ENCODE results near the gene HACL1. TPM values are rescaled to one million over a fixed set of nuclear protein-coding genes. Genes with fewer than 3 reads are reported as not detected.

Gene HACL1
- total and polyA plus RNA-seq, 4 donors, result 15.6 to 29.4 (median 20.3) TPM

DNA sequence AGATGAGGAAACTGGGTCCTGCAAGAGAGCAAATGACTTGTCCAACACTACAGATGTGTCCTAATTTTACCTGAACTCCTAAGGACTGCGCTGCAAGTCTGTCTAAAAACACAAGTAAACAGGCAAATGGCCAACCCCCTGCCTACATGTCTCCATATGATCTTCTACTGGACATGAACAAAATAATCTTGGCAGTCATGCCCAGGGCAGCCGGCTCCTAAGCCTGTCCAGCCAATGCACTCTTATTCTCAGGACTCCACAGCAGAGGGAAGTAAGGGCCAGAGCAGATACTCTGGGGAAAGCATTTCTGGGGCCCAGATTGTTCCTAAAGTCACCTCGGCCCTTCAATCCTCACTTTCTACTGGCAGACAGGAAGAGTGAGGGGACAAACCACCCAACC lies 90.2 kb downstream of the HACL1 start:
- H3K36me3 ChIP-seq (ENCODE audit: control insufficient read depth, insufficient read depth, low read length), result no peaks in the 10 kb centered on the region
- no peaks in the 10 kb centered on the region for H3K27me3 ChIP-seq (ENCODE audit: control insufficient read depth, insufficient read depth, low read length)
- WGBS (ENCODE audit: insufficient coverage), result 96% methylated on average over 2 of the region's 3 CpGs
- no peak overlapping the region for H3K4me3 ChIP-seq (ENCODE audit: low read depth, low read length)
- H3K27ac ChIP-seq (ENCODE audit: low read depth, low read length), result no peak overlapping the region
- H3K4me1 ChIP-seq (ENCODE audit: control insufficient read depth, insufficient read depth, low read length), result peaks cover 14% of the 10 kb centered on the region
- H3K9me3 ChIP-seq (ENCODE audit: control insufficient read depth, insufficient read depth, low read length), result no peaks in the 10 kb centered on the region
- no peak for DNase-seq (ENCODE audit: low read depth in 4 of 6, low spot score in 6 of 6)

Other genes with a start within 250 kb of the HACL1 start
- 10 to 100 TPM; 42.9 to 50.3 TPM for gene METTL6, start 174.0 kb downstream of the HACL1 start, total RNA-seq
- 10 to 100 TPM; 30.0 to 33.8 TPM for gene METTL6, start 174.0 kb downstream of the HACL1 start, polyA plus RNA-seq (ENCODE audit: insufficient read length in 2 of 2)
- gene EAF1, start 174.0 kb downstream of the HACL1 start, total RNA-seq, result 10 to 100 TPM; 21.6 to 22.4 TPM
- 10 to 100 TPM; 21.8 to 27.0 TPM for gene EAF1, start 174.0 kb downstream of the HACL1 start, polyA plus RNA-seq (ENCODE audit: insufficient read length in 2 of 2)
- 10 to 100 TPM in 1 of 2 donors, 1 to 10 TPM in 1; 4.2 to 10.5 TPM for gene COLQ, start 79.9 kb downstream of the HACL1 start, total RNA-seq
- gene COLQ, start 79.9 kb downstream of the HACL1 start, polyA plus RNA-seq (ENCODE audit: insufficient read length in 2 of 2), result 10 to 100 TPM; 10.7 to 10.8 TPM
- gene BTD, start 176 bp upstream of the HACL1 start, total RNA-seq, result 10 to 100 TPM; 32.2 to 33.3 TPM
- 10 to 100 TPM; 13.1 to 15.2 TPM for gene BTD, start 176 bp upstream of the HACL1 start, polyA plus RNA-seq (ENCODE audit: insufficient read length in 2 of 2)
- 10 to 100 TPM; 58.6 to 89.3 TPM for gene ANKRD28, start 196.4 kb upstream of the HACL1 start, total RNA-seq
- gene ANKRD28, start 196.4 kb upstream of the HACL1 start, polyA plus RNA-seq (ENCODE audit: insufficient read length in 2 of 2), result 10 to 100 TPM; 37.8 to 42.7 TPM

Measured in spinal cord (tissue), 10 donors.